ENCODE measurements around the gene PAPOLA. TPM values are rescaled to one million over a fixed set of nuclear protein-coding genes. Genes with fewer than 3 reads are reported as not detected.

PAPOLA gene
- total RNA-seq, 1 experiment from 2014 or later, result 125 TPM

GRCh38 chr14:96568621-96569020 lies 66.4 kb downstream of the PAPOLA start:
- Histone ChIP-seq H3K9me3 (ENCODE audit: control insufficient read depth, insufficient read depth, low read depth, low read length) (no peaks in the 10 kb centered on the region), H3K4me1 (ENCODE audit: control insufficient read depth, insufficient read depth, low read length) (no peaks in the 10 kb centered on the region), H3K27ac (ENCODE audit: low read length) (no peak overlapping the region), H3K36me3 (ENCODE audit: control insufficient read depth, insufficient read depth, low read length) (peaks cover 7% of the 10 kb centered on the region), H3K4me3 (ENCODE audit: low read depth in 2 of 2, low read length in 2 of 2) (no peak overlapping the region), H3K27me3 (ENCODE audit: control insufficient read depth, insufficient read depth, low read length) (no peaks in the 10 kb centered on the region)
- in situ Hi-C loops (cut with HindIII; ENCODE audit: low pct_unique_long_range_greater_than_20kb, low sequenced_read_pairs) (no loop called here), intact Hi-C loops (cut with micrococcal nuclease; ENCODE audit: unreplicated experiment) (loop anchor here (5.0 kb wide), 1 partner anchor 174 kb away; no protein-coding TSS in a partner anchor)
- DNase-seq (ENCODE audit: low read depth, low spot score), result no peak
- ATAC-seq, result no peak
- BruUV-seq (replicated peaks), result no TSS peak
- CTCF ChIA-PET, result no interaction called here
- POLR2A ChIA-PET, result no interaction called here
- TF ChIP-seq TCF7L2 (IDR thresholded peaks at IDR 0.05; ENCODE audit: low read depth, low read length) (no peak), SIN3A (IDR thresholded peaks at IDR 0.05; ENCODE audit: borderline replicate concordance, insufficient read depth, low read depth, low read length) (no peak), POLR2AphosphoS5 (IDR thresholded peaks at IDR 0.05; ENCODE audit: low read depth, low read length) (no peak)
- TF ChIP-seq, protein P1, sequence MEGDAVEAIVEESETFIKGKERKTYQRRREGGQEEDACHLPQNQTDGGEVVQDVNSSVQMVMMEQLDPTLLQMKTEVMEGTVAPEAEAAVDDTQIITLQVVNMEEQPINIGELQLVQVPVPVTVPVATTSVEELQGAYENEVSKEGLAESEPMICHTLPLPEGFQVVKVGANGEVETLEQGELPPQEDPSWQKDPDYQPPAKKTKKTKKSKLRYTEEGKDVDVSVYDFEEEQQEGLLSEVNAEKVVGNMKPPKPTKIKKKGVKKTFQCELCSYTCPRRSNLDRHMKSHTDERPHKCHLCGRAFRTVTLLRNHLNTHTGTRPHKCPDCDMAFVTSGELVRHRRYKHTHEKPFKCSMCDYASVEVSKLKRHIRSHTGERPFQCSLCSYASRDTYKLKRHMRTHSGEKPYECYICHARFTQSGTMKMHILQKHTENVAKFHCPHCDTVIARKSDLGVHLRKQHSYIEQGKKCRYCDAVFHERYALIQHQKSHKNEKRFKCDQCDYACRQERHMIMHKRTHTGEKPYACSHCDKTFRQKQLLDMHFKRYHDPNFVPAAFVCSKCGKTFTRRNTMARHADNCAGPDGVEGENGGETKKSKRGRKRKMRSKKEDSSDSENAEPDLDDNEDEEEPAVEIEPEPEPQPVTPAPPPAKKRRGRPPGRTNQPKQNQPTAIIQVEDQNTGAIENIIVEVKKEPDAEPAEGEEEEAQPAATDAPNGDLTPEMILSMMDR (IDR thresholded peaks at IDR 0.05), result no peak
- TF ChIP-seq, protein P2, sequence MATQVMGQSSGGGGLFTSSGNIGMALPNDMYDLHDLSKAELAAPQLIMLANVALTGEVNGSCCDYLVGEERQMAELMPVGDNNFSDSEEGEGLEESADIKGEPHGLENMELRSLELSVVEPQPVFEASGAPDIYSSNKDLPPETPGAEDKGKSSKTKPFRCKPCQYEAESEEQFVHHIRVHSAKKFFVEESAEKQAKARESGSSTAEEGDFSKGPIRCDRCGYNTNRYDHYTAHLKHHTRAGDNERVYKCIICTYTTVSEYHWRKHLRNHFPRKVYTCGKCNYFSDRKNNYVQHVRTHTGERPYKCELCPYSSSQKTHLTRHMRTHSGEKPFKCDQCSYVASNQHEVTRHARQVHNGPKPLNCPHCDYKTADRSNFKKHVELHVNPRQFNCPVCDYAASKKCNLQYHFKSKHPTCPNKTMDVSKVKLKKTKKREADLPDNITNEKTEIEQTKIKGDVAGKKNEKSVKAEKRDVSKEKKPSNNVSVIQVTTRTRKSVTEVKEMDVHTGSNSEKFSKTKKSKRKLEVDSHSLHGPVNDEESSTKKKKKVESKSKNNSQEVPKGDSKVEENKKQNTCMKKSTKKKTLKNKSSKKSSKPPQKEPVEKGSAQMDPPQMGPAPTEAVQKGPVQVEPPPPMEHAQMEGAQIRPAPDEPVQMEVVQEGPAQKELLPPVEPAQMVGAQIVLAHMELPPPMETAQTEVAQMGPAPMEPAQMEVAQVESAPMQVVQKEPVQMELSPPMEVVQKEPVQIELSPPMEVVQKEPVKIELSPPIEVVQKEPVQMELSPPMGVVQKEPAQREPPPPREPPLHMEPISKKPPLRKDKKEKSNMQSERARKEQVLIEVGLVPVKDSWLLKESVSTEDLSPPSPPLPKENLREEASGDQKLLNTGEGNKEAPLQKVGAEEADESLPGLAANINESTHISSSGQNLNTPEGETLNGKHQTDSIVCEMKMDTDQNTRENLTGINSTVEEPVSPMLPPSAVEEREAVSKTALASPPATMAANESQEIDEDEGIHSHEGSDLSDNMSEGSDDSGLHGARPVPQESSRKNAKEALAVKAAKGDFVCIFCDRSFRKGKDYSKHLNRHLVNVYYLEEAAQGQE (IDR thresholded peaks at IDR 0.05; ENCODE audit: insufficient read depth in 1 of 2, low read depth in 2 of 2, low read length in 1 of 2), result no peak

DNA sequence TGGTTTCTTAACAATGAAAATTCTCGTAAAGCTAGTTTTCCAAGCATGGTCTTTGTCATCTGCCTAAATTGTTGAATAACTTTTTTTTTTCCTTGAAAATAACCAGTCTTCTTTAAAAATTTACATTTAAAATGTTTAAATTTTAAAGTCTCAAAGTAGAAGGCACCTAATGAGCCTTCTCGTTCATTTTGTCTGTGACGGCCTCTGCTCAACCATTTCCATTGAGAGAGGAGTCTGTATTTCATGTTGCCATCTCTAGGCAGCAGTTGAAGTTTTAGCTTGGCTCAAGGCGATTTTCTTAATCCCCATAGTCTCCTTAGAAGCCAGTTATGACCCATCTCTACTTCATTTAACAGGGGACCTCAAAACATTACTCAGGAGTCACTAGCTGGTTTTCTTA lies 69.1 kb downstream of the PAPOLA start:
- DNase-seq (ENCODE audit: low read depth, low spot score) (no peak), ATAC-seq (no peak)
- intact Hi-C loops (cut with micrococcal nuclease; ENCODE audit: unreplicated experiment), result no loop called here
- Histone ChIP-seq H3K36me3 (ENCODE audit: control insufficient read depth, insufficient read depth, low read length) (peaks cover 5% of the 10 kb centered on the region), H3K27ac (ENCODE audit: low read length) (no peak overlapping the region), H3K9me3 (ENCODE audit: control insufficient read depth, insufficient read depth, low read depth, low read length) (no peaks in the 10 kb centered on the region), H3K4me3 (ENCODE audit: low read depth in 2 of 2, low read length in 2 of 2) (no peak overlapping the region), H3K4me1 (ENCODE audit: control insufficient read depth, insufficient read depth, low read length) (no peaks in the 10 kb centered on the region), H3K27me3 (ENCODE audit: control insufficient read depth, insufficient read depth, low read length) (no peaks in the 10 kb centered on the region)
- CTCF ChIA-PET, result no interaction called here
- POLR2A ChIA-PET, result no interaction called here
- in situ Hi-C loops (cut with HindIII; ENCODE audit: low pct_unique_long_range_greater_than_20kb, low sequenced_read_pairs), result no loop called here
- BruUV-seq (replicated peaks), result no TSS peak
- TF ChIP-seq POLR2AphosphoS5 (IDR thresholded peaks at IDR 0.05; ENCODE audit: low read depth, low read length) (no peak), SIN3A (IDR thresholded peaks at IDR 0.05; ENCODE audit: borderline replicate concordance, insufficient read depth, low read depth, low read length) (no peak), TCF7L2 (IDR thresholded peaks at IDR 0.05; ENCODE audit: low read depth, low read length) (no peak)
- TF ChIP-seq, protein P1 (IDR thresholded peaks at IDR 0.05), result no peak
- TF ChIP-seq, protein P2 (IDR thresholded peaks at IDR 0.05; ENCODE audit: insufficient read depth in 1 of 2, low read depth in 2 of 2, low read length in 1 of 2), result no peak

Measured in Panc1 (cell line).